ENCODE data around the gene UGT1A10. TPM values are rescaled to one million over a fixed set of nuclear protein-coding genes. Genes with fewer than 3 reads are reported as not detected.

The UGT1A10 gene
- total RNA-seq, 1 experiment from 2014 or later, result not detected

DNA sequence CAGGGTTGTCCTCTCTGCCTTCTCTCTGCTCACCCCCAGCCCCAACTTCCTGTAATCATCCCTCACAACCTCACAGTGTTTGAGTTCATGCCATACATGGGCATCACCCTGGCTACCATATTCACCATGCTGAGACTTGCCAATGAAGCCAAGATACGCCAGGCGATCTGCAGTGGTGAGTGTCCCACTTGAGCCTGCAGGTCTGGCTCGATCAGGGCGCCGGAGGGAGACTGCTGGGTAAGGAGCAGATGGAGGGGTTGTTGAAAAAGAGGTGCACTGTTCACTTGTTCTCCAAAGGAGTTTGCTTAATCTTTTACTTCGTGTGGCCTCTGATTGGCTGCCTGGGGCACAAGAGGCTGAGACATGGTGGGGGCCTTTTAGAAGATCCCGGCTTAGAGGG is 156.5 kb downstream of the UGT1A10 start:
- Histone ChIP-seq H3K4me2 (ENCODE audit: insufficient read depth, insufficient read length, low read length) (no peak overlapping the region), H3K79me1 (ENCODE audit: insufficient read depth, low read depth, low read length, poor library complexity, severe bottlenecking) (no peaks in the 10 kb centered on the region), H4K91ac (ENCODE audit: insufficient read length, low read depth, low read length) (no peak overlapping the region), H3K27ac (ENCODE audit: insufficient read length, low read depth, low read length) (no peak overlapping the region), H2BK5ac (ENCODE audit: insufficient read length, low read length) (no peak overlapping the region), H3K27me3 (ENCODE audit: insufficient read depth, low read length) (no peaks in the 10 kb centered on the region), H3K23me2 (ENCODE audit: insufficient read length, low read depth, low read length, poor library complexity, severe bottlenecking) (no peaks in the 10 kb centered on the region), H3K4me1 (ENCODE audit: insufficient read depth, low read length) (no peaks in the 10 kb centered on the region), H4K8ac (replicated peaks; ENCODE audit: insufficient read length, low read depth, low read length) (no peak overlapping the region), H4K5ac (ENCODE audit: insufficient read length, low read depth, low read length) (no peak overlapping the region), H3K9me3 (ENCODE audit: control insufficient read depth, low read depth, low read length) (no peaks in the 10 kb centered on the region), H4K20me1 (ENCODE audit: control insufficient read depth, insufficient read depth, insufficient read length) (no peaks in the 10 kb centered on the region), H2BK20ac (ENCODE audit: low read depth, low read length, poor library complexity, severe bottlenecking) (no peak overlapping the region), H3K23ac (ENCODE audit: insufficient read length, low read depth, low read length) (no peak overlapping the region), H3K56ac (ENCODE audit: insufficient read length, low read depth, low read length) (no peak overlapping the region), H2BK12ac (ENCODE audit: insufficient read length, low read depth, low read length) (no peak overlapping the region), H3K14ac (ENCODE audit: insufficient read depth, low read length) (no peak overlapping the region), H3T11ph (ENCODE audit: low read length) (no peak overlapping the region), H2AFZ (ENCODE audit: low read length) (no peak overlapping the region), H3K9ac (ENCODE audit: extremely low read depth, insufficient read length, low read length) (no peak overlapping the region), H3K79me2 (ENCODE audit: insufficient read depth, low read length) (no peaks in the 10 kb centered on the region), H2BK15ac (ENCODE audit: low read depth, low read length) (no peak overlapping the region), H3K18ac (ENCODE audit: insufficient read length, low read depth, low read length) (no peak overlapping the region), H2AK5ac (ENCODE audit: insufficient read length, low read length) (no peak overlapping the region), H3K4ac (ENCODE audit: low read depth, low read length) (no peak overlapping the region), H2BK120ac (ENCODE audit: low read depth, low read length, poor library complexity, severe bottlenecking) (no peak overlapping the region)
- DNase-seq, result no peak
- Mint-ChIP-seq H3K4me1 (no peaks in the 10 kb centered on the region), H3K27ac (no peak overlapping the region), H3K27me3 (ENCODE audit: low read depth) (peaks cover 10% of the 10 kb centered on the region), H3K4me3 (no peak overlapping the region; a peak in 2 of 5 replicates), H3K36me3 (ENCODE audit: insufficient read depth in 1 of 3, low read depth in 3 of 3) (no peaks in the 10 kb centered on the region; a peak in 1 of 7 replicates), H3K9me3 (peaks cover 0 to 3% of the 10 kb centered on the region in 2 experiments; a peak in 1 of 5 replicates)
- WGBS (ENCODE audit: extremely low coverage, insufficient read length, low lambda C conversion rate), result no CpG with 5 or more reads among the region's 7 CpGs
- TF ChIP-seq, protein P1, sequence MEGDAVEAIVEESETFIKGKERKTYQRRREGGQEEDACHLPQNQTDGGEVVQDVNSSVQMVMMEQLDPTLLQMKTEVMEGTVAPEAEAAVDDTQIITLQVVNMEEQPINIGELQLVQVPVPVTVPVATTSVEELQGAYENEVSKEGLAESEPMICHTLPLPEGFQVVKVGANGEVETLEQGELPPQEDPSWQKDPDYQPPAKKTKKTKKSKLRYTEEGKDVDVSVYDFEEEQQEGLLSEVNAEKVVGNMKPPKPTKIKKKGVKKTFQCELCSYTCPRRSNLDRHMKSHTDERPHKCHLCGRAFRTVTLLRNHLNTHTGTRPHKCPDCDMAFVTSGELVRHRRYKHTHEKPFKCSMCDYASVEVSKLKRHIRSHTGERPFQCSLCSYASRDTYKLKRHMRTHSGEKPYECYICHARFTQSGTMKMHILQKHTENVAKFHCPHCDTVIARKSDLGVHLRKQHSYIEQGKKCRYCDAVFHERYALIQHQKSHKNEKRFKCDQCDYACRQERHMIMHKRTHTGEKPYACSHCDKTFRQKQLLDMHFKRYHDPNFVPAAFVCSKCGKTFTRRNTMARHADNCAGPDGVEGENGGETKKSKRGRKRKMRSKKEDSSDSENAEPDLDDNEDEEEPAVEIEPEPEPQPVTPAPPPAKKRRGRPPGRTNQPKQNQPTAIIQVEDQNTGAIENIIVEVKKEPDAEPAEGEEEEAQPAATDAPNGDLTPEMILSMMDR (conservative IDR thresholded peaks at IDR 0.05), result no peak
